ENCODE data around the gene AACS. TPM values are rescaled to one million over a fixed set of nuclear protein-coding genes. Genes with fewer than 3 reads are reported as not detected.
"Not testable (repeated sequence)": the region's sequence is repeated elsewhere in the genome, so short reads cannot be mapped to it uniquely, and the experiment has no call there.

The AACS gene
- total RNA-seq, 1 donor from 2014 or later, result 34.6 TPM

GRCh38 chr12:125070112-125070511, 4.9 kb downstream of the AACS start:
- DNase-seq (ENCODE audit: low spot score in 2 of 2, unreplicated experiment in 2 of 2), result no peak
- H3K4me1 Mint-ChIP-seq, result peaks cover 17% of the 10 kb centered on the region
- H3K36me3 Mint-ChIP-seq, result peaks cover 9% of the 10 kb centered on the region
- no peak overlapping the region for H3K4me3 Mint-ChIP-seq
- H3K9me3 Mint-ChIP-seq, result no peaks in the 10 kb centered on the region
- no peaks in the 10 kb centered on the region for H3K27me3 Mint-ChIP-seq (ENCODE audit: low read depth)
- TF ChIP-seq CTCF (IDR thresholded peaks at IDR 0.05; ENCODE audit: unreplicated experiment), result no peak
- H3K27ac Mint-ChIP-seq, result no peak overlapping the region

GRCh38 chr12:125070661-125071390, 5.6 kb downstream of the AACS start:
- H3K4me1 Mint-ChIP-seq, result peaks cover 16% of the 10 kb centered on the region
- H3K4me3 Mint-ChIP-seq, result no peak overlapping the region
- TF ChIP-seq CTCF (IDR thresholded peaks at IDR 0.05; ENCODE audit: unreplicated experiment), result no peak
- no peaks in the 10 kb centered on the region for H3K27me3 Mint-ChIP-seq (ENCODE audit: low read depth)
- no peak for DNase-seq (ENCODE audit: low spot score in 2 of 2, unreplicated experiment in 2 of 2)
- no peaks in the 10 kb centered on the region for H3K9me3 Mint-ChIP-seq
- H3K27ac Mint-ChIP-seq, result no peak overlapping the region
- H3K36me3 Mint-ChIP-seq, result peaks cover 11% of the 10 kb centered on the region

GRCh38 chr12:125071456-125071855, 6.2 kb downstream of the AACS start:
- Mint-ChIP-seq H3K4me1 (peaks cover 12% of the 10 kb centered on the region), H3K4me3 (no peak overlapping the region), H3K27me3 (ENCODE audit: low read depth) (no peaks in the 10 kb centered on the region), H3K27ac (no peak overlapping the region), H3K9me3 (no peaks in the 10 kb centered on the region), H3K36me3 (peaks cover 17% of the 10 kb centered on the region)
- no peak for DNase-seq (ENCODE audit: low spot score in 2 of 2, unreplicated experiment in 2 of 2)
- TF ChIP-seq CTCF (IDR thresholded peaks at IDR 0.05; ENCODE audit: unreplicated experiment), result no peak

GRCh38 chr12:125072496-125072895, 7.3 kb downstream of the AACS start:
- Mint-ChIP-seq H3K27ac (no peak overlapping the region), H3K4me1 (peaks cover 5% of the 10 kb centered on the region), H3K36me3 (peaks cover 21% of the 10 kb centered on the region), H3K9me3 (no peaks in the 10 kb centered on the region), H3K4me3 (no peak overlapping the region), H3K27me3 (ENCODE audit: low read depth) (no peaks in the 10 kb centered on the region)
- no peak for TF ChIP-seq CTCF (IDR thresholded peaks at IDR 0.05; ENCODE audit: unreplicated experiment)
- no peak for DNase-seq (ENCODE audit: low spot score in 2 of 2, unreplicated experiment in 2 of 2)

GRCh38 chr12:125074294-125074693, 9.1 kb downstream of the AACS start:
- H3K27me3 Mint-ChIP-seq (ENCODE audit: low read depth); H3K4me3 Mint-ChIP-seq; DNase-seq (ENCODE audit: low spot score in 2 of 2, unreplicated experiment in 2 of 2); H3K9me3 Mint-ChIP-seq; H3K27ac Mint-ChIP-seq; H3K4me1 Mint-ChIP-seq: not testable (repeated sequence)
- H3K36me3 Mint-ChIP-seq, result peaks cover 27% of the 10 kb centered on the region

- Mint-ChIP-seq H3K27me3 (ENCODE audit: low read depth) (no peaks in the 10 kb centered on the region), H3K36me3 (peaks cover 34% of the 10 kb centered on the region), H3K9me3 (no peaks in the 10 kb centered on the region), H3K27ac (no peak overlapping the region), H3K4me1 (no peaks in the 10 kb centered on the region), H3K4me3 (no peak overlapping the region)
- DNase-seq (ENCODE audit: low spot score in 2 of 2, unreplicated experiment in 2 of 2), result no peak
- TF ChIP-seq CTCF (IDR thresholded peaks at IDR 0.05; ENCODE audit: unreplicated experiment), result no peak
Measured at GRCh38 chr12:125076103-125076502, 10.9 kb downstream of the AACS start.

Measured in mesothelial cell of epicardium (in vitro differentiated cells).